ENCODE results near the gene COPB1. TPM values are rescaled to one million over a fixed set of nuclear protein-coding genes. Genes with fewer than 3 reads are reported as not detected.

COPB1 gene
- total and polyA plus RNA-seq, 2 of the 13 experiments (the other 11 are each of a cell fraction or from before 2014, with no cell fraction given), result 114 to 195 TPM

DNA sequence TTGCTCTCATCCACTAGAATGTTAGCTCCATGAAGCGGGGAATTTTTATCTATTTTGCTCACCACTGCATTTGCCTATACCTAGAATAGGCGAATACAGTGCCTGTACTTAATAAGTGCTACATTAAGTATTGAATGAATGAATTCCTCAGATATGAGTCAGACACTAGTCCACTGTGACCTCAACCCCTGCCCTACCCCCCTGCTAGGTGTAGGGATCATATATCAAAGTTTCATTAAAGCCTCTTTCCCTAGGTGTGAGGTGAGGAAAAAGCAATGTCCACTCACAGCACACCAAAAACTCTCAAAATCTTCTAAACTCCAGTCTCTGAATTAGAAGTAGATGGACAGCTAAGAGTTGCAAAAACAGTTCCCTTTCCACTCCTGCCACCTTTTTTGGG lies 30.3 kb upstream of the COPB1 start:
- ChIA-PET POLR2A (interaction anchor here (1.3 kb wide), 1 partner anchor 9 kb away, joined by 4 read pairs; no protein-coding TSS in a partner anchor), CTCF (ENCODE audit: low intra/inter-chr PET ratio, low total read pairs) (no interaction called here)
- no peak overlapping the region for H3K4me3 ChIP-seq (replicated peaks in 1 of 3; ENCODE audit: insufficient read depth in 1 of 3, low read depth in 2 of 3, low read length in 3 of 3)
- H3K4me1 ChIP-seq (ENCODE audit: insufficient read depth, low read length), result peaks cover 17% of the 10 kb centered on the region
- H4K20me1 ChIP-seq (ENCODE audit: insufficient read depth, low read length), result no peaks in the 10 kb centered on the region
- H3K27me3 ChIP-seq (ENCODE audit: control insufficient read depth in 1 of 2, insufficient read depth in 2 of 2, low read length in 2 of 2), result no peaks in the 10 kb centered on the region
- WGBS (ENCODE audit: low lambda C conversion rate), result 100% methylated on average over 2 of the region's 2 CpGs
- H3K4me2 ChIP-seq (ENCODE audit: low read depth, low read length), result no peak overlapping the region
- BruUV-seq (replicated peaks), result no TSS peak
- no peaks in the 10 kb centered on the region for H3K79me2 ChIP-seq (ENCODE audit: insufficient read depth, low read length)
- intact Hi-C loops (cut with micrococcal nuclease; ENCODE audit: unreplicated experiment) (no loop called here), in situ Hi-C loops (cut with HindIII; ENCODE audit: extremely low pct_ligation_motif_present, low pct_unique_long_range_greater_than_20kb) (loop anchor here (25.0 kb wide), 1 partner anchor 107 kb away; the partner anchor contains the start of gene PDE3B)
- H3K9ac ChIP-seq (ENCODE audit: insufficient read depth, low read depth, low read length), result no peak overlapping the region
- no peak for FAIRE-seq
- no peaks in the 10 kb centered on the region for H3K36me3 ChIP-seq (replicated peaks in 1 of 2; ENCODE audit: control insufficient read depth in 1 of 2, insufficient read depth in 2 of 2, low read length in 2 of 2)
- no peak overlapping the region for H2AFZ ChIP-seq (ENCODE audit: low read length)
- peak; percentile 80 for TF ChIP-seq SIX4 (CRISPR knock-in tag; IDR thresholded peaks at IDR 0.05)
- TF ChIP-seq FOXA3 (CRISPR knock-in tag; IDR thresholded peaks at IDR 0.05), result no peak
- TF ChIP-seq FOSL2 (CRISPR knock-in tag; IDR thresholded peaks at IDR 0.05), result peak; percentile 31; the same call in 1 of the 2 replicates
- TF ChIP-seq KLF6 (CRISPR knock-in tag; IDR thresholded peaks at IDR 0.05), result no peak
- no peak for TF ChIP-seq HOXA9 (CRISPR knock-in tag; IDR thresholded peaks at IDR 0.05; ENCODE audit: borderline replicate concordance)
- no peak for ATAC-seq
- H3K27ac ChIP-seq (ENCODE audit: extremely low read length, insufficient read depth, low read length), result no peak overlapping the region
- peak; percentile 12 for DNase-seq (ENCODE audit: low spot score)
- H3K9me3 ChIP-seq (ENCODE audit: low read length), result no peaks in the 10 kb centered on the region

DNA sequence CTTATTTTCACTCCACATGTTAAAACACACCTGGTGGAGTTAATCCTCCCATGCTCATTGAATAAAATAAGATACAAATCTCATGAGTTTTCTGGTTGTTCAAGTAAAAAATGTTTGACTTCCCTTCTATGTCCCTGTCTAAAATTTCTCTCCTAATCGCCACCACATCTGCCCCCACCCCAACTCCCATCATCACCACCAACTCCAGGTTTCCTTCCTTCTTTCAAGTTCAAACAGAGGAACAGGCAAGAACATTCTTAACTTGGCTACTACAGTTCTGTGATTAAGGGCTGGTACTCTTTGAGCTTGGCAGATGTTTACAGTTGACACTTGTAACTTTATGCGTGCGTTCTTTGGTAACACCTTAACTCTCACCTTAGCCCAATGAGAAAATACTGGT lies 29.7 kb upstream of the COPB1 start:
- intact Hi-C loops (cut with micrococcal nuclease; ENCODE audit: unreplicated experiment), result no loop called here
- CTCF ChIA-PET (ENCODE audit: low intra/inter-chr PET ratio, low total read pairs), result no interaction called here

More for the DNA sequence above, 29.7 kb upstream of the COPB1 start:
- no peaks in the 10 kb centered on the region for H3K9me3 ChIP-seq (ENCODE audit: low read length)
- no peak for FAIRE-seq
- H3K4me1 ChIP-seq (ENCODE audit: insufficient read depth, low read length), result peaks cover 11% of the 10 kb centered on the region
- no peak overlapping the region for H3K4me3 ChIP-seq (replicated peaks in 1 of 3; ENCODE audit: insufficient read depth in 1 of 3, low read depth in 2 of 3, low read length in 3 of 3)
- H3K79me2 ChIP-seq (ENCODE audit: insufficient read depth, low read length), result no peaks in the 10 kb centered on the region
- no peak overlapping the region for H3K27ac ChIP-seq (ENCODE audit: extremely low read length, insufficient read depth, low read length)
- no peaks in the 10 kb centered on the region for H4K20me1 ChIP-seq (ENCODE audit: insufficient read depth, low read length)
- H3K4me2 ChIP-seq (ENCODE audit: low read depth, low read length), result no peak overlapping the region
- ATAC-seq, result no peak
- no peak overlapping the region for H2AFZ ChIP-seq (ENCODE audit: low read length)
- DNase-seq (ENCODE audit: low spot score), result no peak
- BruUV-seq (replicated peaks), result no TSS peak
- POLR2A ChIA-PET, result interaction anchor here (1.3 kb wide), 1 partner anchor 9 kb away, joined by 4 read pairs; no protein-coding TSS in a partner anchor
- in situ Hi-C loops (cut with HindIII; ENCODE audit: extremely low pct_ligation_motif_present, low pct_unique_long_range_greater_than_20kb), result loop anchor here (25.0 kb wide), 1 partner anchor 108 kb away; the partner anchor contains the start of gene PDE3B
- 98% methylated on average over 3 of the region's 3 CpGs for WGBS (ENCODE audit: low lambda C conversion rate)
- H3K27me3 ChIP-seq (ENCODE audit: control insufficient read depth in 1 of 2, insufficient read depth in 2 of 2, low read length in 2 of 2), result no peaks in the 10 kb centered on the region
- no peak overlapping the region for H3K9ac ChIP-seq (ENCODE audit: insufficient read depth, low read depth, low read length)
- TF ChIP-seq ARID4A (CRISPR knock-in tag; IDR thresholded peaks at IDR 0.05; ENCODE audit: borderline replicate concordance), result no peak
- no peak for TF ChIP-seq TGIF2 (CRISPR knock-in tag; IDR thresholded peaks at IDR 0.05)
- TF ChIP-seq FOXK1 (CRISPR knock-in tag; IDR thresholded peaks at IDR 0.05; ENCODE audit: borderline replicate concordance, low read depth), result no peak
- TF ChIP-seq ZNF652 (CRISPR knock-in tag; IDR thresholded peaks at IDR 0.05; ENCODE audit: borderline replicate concordance, low read depth), result no peak
- TF ChIP-seq BRD4 (CRISPR knock-in tag; IDR thresholded peaks at IDR 0.05), result no peak
- TF ChIP-seq MEIS2 (CRISPR knock-in tag; IDR thresholded peaks at IDR 0.05), result no peak
- TF ChIP-seq HOXA3 (CRISPR knock-in tag; IDR thresholded peaks at IDR 0.05), result no peak
- no peak for TF ChIP-seq RFXANK (CRISPR knock-in tag; IDR thresholded peaks at IDR 0.05)
- no peaks in the 10 kb centered on the region for H3K36me3 ChIP-seq (replicated peaks in 1 of 2; ENCODE audit: control insufficient read depth in 1 of 2, insufficient read depth in 2 of 2, low read length in 2 of 2)
